SK-MEL-5 (cell line): ENCODE measurements around the gene FZD7. TPM values are rescaled to one million over a fixed set of nuclear protein-coding genes. Genes with fewer than 3 reads are reported as not detected.

Experiments
- DNase-seq: peaks from one replicate; pipeline ENCODE4 v3.0.0-alpha.2; 2016; ENCODE audit warnings: low read depth, low spot score
- in situ Hi-C: cut with HindIII; loops from 2 replicates; pipeline ENCODE4 v1.10.0; 2016; ENCODE audit warnings: low sequenced_read_pairs, high pct_unique_total_duplicates, low pct_unique_long_range_greater_than_20kb
- total RNA-seq: library from RNA; depleted of rRNA; stranded (reverse); fragments of >200 nt; shearing (Covaris generic); gene quantifications from 2 replicates; pipeline ENCODE4 v1.2.3, GENCODE V29; 2014

FZD7 gene
- total RNA-seq, 1 experiment from 2014 or later = 12.7 TPM

- DNase-seq = no peak
- in situ Hi-C loops = no loop called here
These were observed 15.6 kb downstream of the FZD7 start for GRCh38 chr2:202049092-202049728.

- in situ Hi-C loops = no loop called here
- DNase-seq = no peak
These were observed 16.2 kb downstream of the FZD7 start for GRCh38 chr2:202049840-202050239.

- DNase-seq = no peak
- in situ Hi-C loops = no loop called here
These were observed 17.0 kb downstream of the FZD7 start for GRCh38 chr2:202050652-202051051.

- DNase-seq = no peak
- in situ Hi-C loops = no loop called here
These were observed 18.0 kb downstream of the FZD7 start for GRCh38 chr2:202051499-202052161.

GRCh38 chr2:202052235-202052634 is 18.6 kb downstream of the FZD7 start:
- in situ Hi-C loops = no loop called here
- no peak for DNase-seq

GRCh38 chr2:202054679-202055078 is 21.0 kb downstream of the FZD7 start:
- in situ Hi-C loops = no loop called here
- DNase-seq = no peak

- in situ Hi-C loops = no loop called here
- DNase-seq = peak; percentile 44
These were observed 23.0 kb downstream of the FZD7 start for GRCh38 chr2:202056611-202057010.

GRCh38 chr2:202060218-202060617 is 26.6 kb downstream of the FZD7 start:
- DNase-seq = peak; percentile 20
- in situ Hi-C loops = no loop called here

- DNase-seq = no peak
- in situ Hi-C loops = no loop called here
These were observed 28.0 kb downstream of the FZD7 start for GRCh38 chr2:202061695-202062094.

GRCh38 chr2:202064171-202064880 is 30.7 kb downstream of the FZD7 start:
- DNase-seq = peak; percentile 68
- in situ Hi-C loops = no loop called here

GRCh38 chr2:202064881-202065230 is 31.2 kb downstream of the FZD7 start:
- no peak for DNase-seq
- in situ Hi-C loops = no loop called here

GRCh38 chr2:202065876-202066275 is 32.2 kb downstream of the FZD7 start:
- in situ Hi-C loops = no loop called here

GRCh38 chr2:202066875-202067274 is 33.2 kb downstream of the FZD7 start:
- in situ Hi-C loops = no loop called here
- DNase-seq = no peak

More at GRCh38 chr2:202065876-202066275, 32.2 kb downstream of the FZD7 start:
- no peak for DNase-seq

- no peak for DNase-seq
- in situ Hi-C loops = no loop called here
These were observed 33.9 kb downstream of the FZD7 start for GRCh38 chr2:202067589-202067988.

- in situ Hi-C loops = no loop called here
- no peak for DNase-seq
These were observed 35.8 kb downstream of the FZD7 start for GRCh38 chr2:202069170-202070067.

GRCh38 chr2:202071107-202071506 is 37.5 kb downstream of the FZD7 start:
- in situ Hi-C loops = no loop called here
- DNase-seq = no peak

- in situ Hi-C loops = no loop called here
- peak; percentile 40 for DNase-seq
These were observed 38.6 kb downstream of the FZD7 start for GRCh38 chr2:202072226-202072625.
